Cardiac muscle cell (in vitro differentiated cells and primary cell): Measurements from ENCODE around the gene ATXN10. TPM values are rescaled to one million over a fixed set of nuclear protein-coding genes. Genes with fewer than 3 reads are reported as not detected.

ENCODE experiments used
- DNase-seq, 2 donors: peaks; one replicate each; pipeline versions ENCODE4 v3.0.0 to v3.0.0-alpha.2; 2010 to 2017; ENCODE audit warnings: low read depth in 1 of 2, low spot score in 1 of 2
- H3K27ac ChIP-seq: fragments of 200-600 bp; sonication (generic); 2 replicates; pipeline ENCODE4 v1.5.1; 2016
- H3K27me3 ChIP-seq: fragments of 200-600 bp; sonication (generic); 2 replicates; pipeline ENCODE4 v1.6.0; 2016; ENCODE audit warnings: control low read depth
- H3K36me3 ChIP-seq: fragments of 200-600 bp; sonication (generic); 2 replicates; pipeline ENCODE4 v1.5.1; 2016; ENCODE audit warnings: control low read depth
- H3K4me1 ChIP-seq: fragments of 200-600 bp; sonication (generic); 2 replicates; pipeline ENCODE4 v1.8.1; 2017; ENCODE audit warnings: low read depth, mild to moderate bottlenecking, mixed run types
- H3K4me3 ChIP-seq: fragments of 200-600 bp; sonication (generic); 2 replicates; pipeline ENCODE4 v1.5.1; 2016; ENCODE audit warnings: mild to moderate bottlenecking
- H3K9me3 ChIP-seq: fragments of 200-600 bp; sonication (generic); 2 replicates; pipeline ENCODE4 v1.5.1; 2017; ENCODE audit warnings: low read depth, mild to moderate bottlenecking, control low read depth
- polyA plus RNA-seq: library from polyadenylated mRNA; unstranded; fragments of >200 nt; fragmentation: Nextera tagmentation; extraction: Ambion mirVana; gene quantifications from 2 replicates; pipeline ENCODE4 v1.2.1, GENCODE V29; 2016
- total RNA-seq: library from RNA; depleted of rRNA; stranded (reverse); fragments of >200 nt; gene quantifications from 2 replicates; pipeline ENCODE4 v1.2.3, GENCODE V29; 2016
- TF ChIP-seq, protein P1 (sequence below): IDR thresholded peaks from 2 replicates; pipeline ENCODE4 v1.5.1; 2012; ENCODE audit warnings: low read depth, mild to moderate bottlenecking, low read length

The ATXN10 gene
- total and polyA plus RNA-seq, 2 experiments from 2014 or later: 67.3 to 279 TPM

DNA sequence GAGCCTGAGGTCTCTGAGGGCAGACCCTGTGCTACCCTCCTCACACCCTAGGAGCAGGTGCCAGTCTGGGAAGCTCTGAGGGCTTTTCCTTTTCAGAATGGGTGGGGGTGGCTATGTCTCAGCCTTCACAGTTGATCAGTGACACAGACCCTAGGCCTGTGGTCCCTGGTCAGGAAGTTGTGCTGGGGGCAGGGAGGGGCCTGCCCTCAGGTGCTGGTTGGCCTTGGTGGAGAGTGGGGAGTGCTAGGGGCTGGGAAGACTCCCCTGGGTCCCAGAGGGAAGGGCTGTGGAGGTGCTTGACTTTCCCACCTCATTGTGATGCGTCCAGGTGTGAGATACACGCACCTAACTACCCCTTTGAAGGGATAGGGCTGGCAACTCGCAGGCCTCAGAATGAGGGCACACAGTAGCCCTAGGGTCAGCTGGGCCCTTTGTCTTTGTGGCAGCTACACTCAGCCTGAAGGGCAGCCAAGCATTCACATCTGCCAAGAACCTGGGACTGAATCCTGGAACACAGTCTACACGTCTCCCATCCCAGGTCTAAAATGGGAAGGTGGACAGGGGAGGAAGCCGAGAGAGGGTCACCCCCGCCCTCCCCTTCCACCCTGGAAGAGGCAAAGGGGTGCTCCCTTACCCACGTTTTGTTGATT, 31.2 kb upstream of the ATXN10 start:
- H3K4me1 ChIP-seq: no peaks in the 10 kb centered on the region
- H3K27ac ChIP-seq: no peak overlapping the region
- H3K27me3 ChIP-seq: peaks cover 98% of the 10 kb centered on the region
- no peaks in the 10 kb centered on the region for H3K36me3 ChIP-seq
- TF ChIP-seq, protein P1, sequence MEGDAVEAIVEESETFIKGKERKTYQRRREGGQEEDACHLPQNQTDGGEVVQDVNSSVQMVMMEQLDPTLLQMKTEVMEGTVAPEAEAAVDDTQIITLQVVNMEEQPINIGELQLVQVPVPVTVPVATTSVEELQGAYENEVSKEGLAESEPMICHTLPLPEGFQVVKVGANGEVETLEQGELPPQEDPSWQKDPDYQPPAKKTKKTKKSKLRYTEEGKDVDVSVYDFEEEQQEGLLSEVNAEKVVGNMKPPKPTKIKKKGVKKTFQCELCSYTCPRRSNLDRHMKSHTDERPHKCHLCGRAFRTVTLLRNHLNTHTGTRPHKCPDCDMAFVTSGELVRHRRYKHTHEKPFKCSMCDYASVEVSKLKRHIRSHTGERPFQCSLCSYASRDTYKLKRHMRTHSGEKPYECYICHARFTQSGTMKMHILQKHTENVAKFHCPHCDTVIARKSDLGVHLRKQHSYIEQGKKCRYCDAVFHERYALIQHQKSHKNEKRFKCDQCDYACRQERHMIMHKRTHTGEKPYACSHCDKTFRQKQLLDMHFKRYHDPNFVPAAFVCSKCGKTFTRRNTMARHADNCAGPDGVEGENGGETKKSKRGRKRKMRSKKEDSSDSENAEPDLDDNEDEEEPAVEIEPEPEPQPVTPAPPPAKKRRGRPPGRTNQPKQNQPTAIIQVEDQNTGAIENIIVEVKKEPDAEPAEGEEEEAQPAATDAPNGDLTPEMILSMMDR: no peak
- no peaks in the 10 kb centered on the region for H3K9me3 ChIP-seq
- no peak for DNase-seq
- H3K4me3 ChIP-seq: no peak overlapping the region

DNA sequence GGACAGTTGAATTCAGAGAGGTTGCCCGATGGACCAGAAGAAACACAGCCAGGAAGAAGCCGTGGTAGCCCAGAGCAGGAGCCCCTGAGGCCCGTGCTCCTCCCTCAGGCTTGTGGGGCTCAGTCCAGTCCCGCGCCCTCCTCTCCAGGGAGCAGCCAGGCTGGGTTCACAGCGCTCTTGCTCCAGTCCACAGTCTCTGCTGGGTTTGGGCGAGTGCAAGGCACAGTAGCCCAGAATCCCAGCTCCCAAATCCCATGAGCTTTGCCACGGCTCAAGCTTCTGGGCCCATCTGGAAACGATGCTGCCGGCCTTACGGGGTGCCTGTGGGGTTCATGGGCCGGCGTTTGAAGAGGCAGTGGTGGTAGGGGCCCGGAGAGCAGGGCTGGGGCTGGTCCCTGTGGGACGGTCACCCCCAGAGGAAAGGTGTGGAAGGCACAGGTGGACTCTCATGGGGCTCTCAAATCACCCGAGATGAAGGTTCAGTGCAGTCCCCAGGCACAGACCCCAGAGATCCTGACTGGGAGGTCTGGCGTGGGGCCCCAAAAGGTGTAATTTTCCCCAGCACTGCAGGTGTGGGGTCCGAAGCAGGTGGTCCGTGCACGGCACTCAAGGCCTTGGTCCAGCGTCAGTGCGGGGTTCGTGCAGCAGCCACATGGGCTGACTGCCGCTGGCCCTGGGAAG, 30.6 kb upstream of the ATXN10 start:
- no peaks in the 10 kb centered on the region for H3K36me3 ChIP-seq
- DNase-seq: no peak
- peaks cover 98% of the 10 kb centered on the region for H3K27me3 ChIP-seq
- no peaks in the 10 kb centered on the region for H3K4me1 ChIP-seq
- no peak overlapping the region for H3K4me3 ChIP-seq
- H3K9me3 ChIP-seq: no peaks in the 10 kb centered on the region
- TF ChIP-seq, protein P1: no peak
- no peak overlapping the region for H3K27ac ChIP-seq

DNA sequence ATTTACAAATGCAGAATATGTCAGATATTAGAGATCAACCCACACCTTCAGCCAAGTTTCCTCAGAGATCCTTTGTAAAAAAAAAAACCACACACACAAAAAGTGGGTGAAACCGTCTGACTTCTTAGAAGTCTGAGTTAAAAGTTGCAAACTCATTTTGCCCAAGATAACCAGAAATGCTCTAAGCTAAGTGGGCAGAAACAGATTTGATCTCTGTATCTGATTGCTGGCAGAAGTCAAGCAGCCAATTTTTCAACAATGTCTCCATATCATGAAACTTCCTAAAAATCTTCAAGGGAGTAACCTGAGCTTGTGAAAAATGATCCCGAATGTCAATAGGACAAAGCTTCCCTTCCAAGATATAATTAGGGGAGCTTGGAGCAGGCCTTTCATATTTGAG, 28.6 kb upstream of the ATXN10 start:
- Histone ChIP-seq H3K36me3 (no peaks in the 10 kb centered on the region), H3K4me1 (no peaks in the 10 kb centered on the region), H3K27me3 (peaks cover 96% of the 10 kb centered on the region), H3K4me3 (no peak overlapping the region), H3K9me3 (no peaks in the 10 kb centered on the region), H3K27ac (no peak overlapping the region)
- no peak for DNase-seq
- TF ChIP-seq, protein P1: no peak

DNA sequence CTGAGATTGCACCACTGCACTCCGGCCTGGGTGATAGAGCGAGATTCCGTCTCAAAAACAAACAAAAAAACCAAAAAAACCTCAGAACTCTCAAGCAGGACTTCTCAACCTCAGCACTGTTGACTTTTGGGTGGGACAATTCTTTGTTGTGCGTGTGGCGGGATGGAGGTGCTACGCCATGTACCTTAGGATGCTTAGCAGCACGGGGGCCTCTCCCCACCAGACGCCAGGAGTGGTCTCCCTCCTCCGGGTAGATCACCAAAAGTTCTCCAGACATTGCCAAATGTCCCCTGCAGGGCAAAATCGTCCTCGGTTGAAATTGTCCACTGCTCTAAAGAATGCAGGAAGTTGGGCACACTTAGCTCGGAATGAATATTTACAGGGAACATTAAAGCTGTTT, 26.9 kb upstream of the ATXN10 start:
- H3K27me3 ChIP-seq: peaks cover 92% of the 10 kb centered on the region
- DNase-seq: no peak
- no peaks in the 10 kb centered on the region for H3K9me3 ChIP-seq
- TF ChIP-seq, protein P1: no peak
- no peak overlapping the region for H3K27ac ChIP-seq
- H3K36me3 ChIP-seq: no peaks in the 10 kb centered on the region
- H3K4me3 ChIP-seq: no peak overlapping the region
- H3K4me1 ChIP-seq: no peaks in the 10 kb centered on the region

DNA sequence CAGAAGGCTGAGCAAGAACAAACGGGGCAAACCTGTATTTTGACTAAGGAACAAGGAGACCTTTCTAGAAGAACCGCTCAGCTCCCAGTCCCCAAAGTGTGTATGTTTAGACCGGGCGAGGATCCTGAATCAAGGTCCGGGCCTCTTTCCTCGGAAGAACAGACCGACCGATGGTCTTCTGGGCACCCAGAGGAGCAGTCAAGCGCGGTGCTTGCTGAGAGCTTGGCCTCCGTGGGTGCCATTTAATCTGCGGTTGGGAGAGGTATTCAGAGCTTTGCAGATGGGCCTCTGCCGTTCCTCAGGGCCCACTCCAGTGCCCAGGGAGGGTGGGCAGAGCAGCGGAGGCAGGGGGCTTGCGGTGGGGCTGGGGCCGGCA, 26.5 kb upstream of the ATXN10 start:
- H3K27me3 ChIP-seq: peaks cover 90% of the 10 kb centered on the region
- no peaks in the 10 kb centered on the region for H3K9me3 ChIP-seq
- no peak overlapping the region for H3K4me3 ChIP-seq
- no peak for DNase-seq
- no peak overlapping the region for H3K27ac ChIP-seq
- TF ChIP-seq, protein P1: no peak
- no peaks in the 10 kb centered on the region for H3K36me3 ChIP-seq
- no peaks in the 10 kb centered on the region for H3K4me1 ChIP-seq
